PFSK-1 (cell line): ENCODE measurements around the gene SLC9A3.

Experiments used
- FOXP2 ChIP-seq: optimal IDR thresholded peaks from 2 replicates; pipeline ENCODE3; 2011; ENCODE audit warnings: borderline replicate concordance, control low read depth, inconsistent platforms; ENCODE audit not compliant: insufficient read depth; ENCODE audit errors: extremely low read length, extremely low read depth
- POLR2AphosphoS5 ChIP-seq: IDR thresholded peaks from 2 replicates; pipeline ENCODE4 v1.6.1; 2012; ENCODE audit warnings: low read depth, mild to moderate bottlenecking, control low read depth, low read length, moderate library complexity
- REST ChIP-seq, 2 experiments: IDR thresholded peaks; 2 replicates each; pipeline versions ENCODE4 v1.6.1 to v1.8.0; 2011 to 2012; ENCODE audit warnings: low read depth in 2 of 2, low read length in 2 of 2, control low read depth in 1 of 2, inconsistent platforms in 1 of 2, mild to moderate bottlenecking in 1 of 2, moderate library complexity in 1 of 2; ENCODE audit not compliant: insufficient read depth in 1 of 2
- SIN3A ChIP-seq: IDR thresholded peaks from 2 replicates; pipeline ENCODE4 v1.6.1; 2012; ENCODE audit warnings: mild to moderate bottlenecking, low read length, moderate library complexity, borderline replicate concordance; ENCODE audit not compliant: insufficient read depth
- TAF1 ChIP-seq: IDR thresholded peaks from 2 replicates; pipeline ENCODE4 v1.6.1; 2012; ENCODE audit warnings: low read length, control low read depth, borderline replicate concordance; ENCODE audit not compliant: insufficient read depth

The SLC9A3 gene

GRCh38 chr5:505951-506525, 18.2 kb downstream of the SLC9A3 start:
- TF ChIP-seq SIN3A: no peak
- TF ChIP-seq REST (IDR thresholded peaks at IDR 0.05; ENCODE audit: insufficient read depth in 1 of 2, low read depth in 2 of 2, low read length in 2 of 2): no peak
- no peak for TF ChIP-seq POLR2AphosphoS5
- TF ChIP-seq FOXP2: no peak
- TF ChIP-seq TAF1: no peak

DNA sequence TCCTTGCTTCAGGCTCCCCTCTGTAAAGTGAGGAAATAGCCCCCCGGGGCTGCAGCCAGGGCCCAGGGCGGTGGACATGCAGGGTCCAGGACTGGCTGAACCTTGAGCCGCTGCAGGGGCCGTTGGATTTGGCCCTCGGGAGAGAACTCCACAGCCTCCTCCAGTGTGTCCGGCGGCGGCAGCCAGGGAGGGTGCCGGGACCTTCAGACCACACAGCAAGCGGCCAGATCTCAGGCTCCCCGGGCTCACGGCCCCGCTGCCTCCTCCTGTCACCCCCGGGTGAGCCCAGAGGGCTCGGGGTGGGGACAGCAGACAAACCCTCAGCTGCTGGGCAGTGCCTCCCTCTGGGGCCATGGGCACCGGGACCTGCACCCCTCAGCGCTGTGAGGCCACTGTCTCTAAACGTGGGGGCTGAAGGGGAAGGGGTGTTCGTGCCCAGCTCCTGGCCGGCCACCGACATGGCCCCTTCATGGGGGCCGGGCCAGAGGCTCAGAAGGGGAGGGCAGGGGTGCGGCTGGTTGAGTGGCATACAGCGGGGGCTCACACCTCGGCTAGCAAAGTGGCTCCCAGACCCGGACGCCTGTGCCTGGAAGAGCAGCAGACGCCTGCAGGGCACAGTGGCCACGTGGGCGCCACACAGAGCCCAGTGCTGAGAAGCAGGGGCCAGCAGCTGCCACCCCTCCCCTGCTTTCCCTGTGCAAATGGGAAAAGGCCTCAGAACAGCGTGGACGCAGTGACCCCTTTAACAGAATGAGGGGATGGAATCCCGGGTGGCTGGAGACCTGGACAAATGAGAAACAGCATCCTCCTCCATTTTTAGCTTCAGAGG, 19.7 kb downstream of the SLC9A3 start:
- TF ChIP-seq TAF1 (no peak), SIN3A (no peak), FOXP2 (no peak), REST (IDR thresholded peaks at IDR 0.05; ENCODE audit: insufficient read depth in 1 of 2, low read depth in 2 of 2, low read length in 2 of 2) (no peak), POLR2AphosphoS5 (no peak)

DNA sequence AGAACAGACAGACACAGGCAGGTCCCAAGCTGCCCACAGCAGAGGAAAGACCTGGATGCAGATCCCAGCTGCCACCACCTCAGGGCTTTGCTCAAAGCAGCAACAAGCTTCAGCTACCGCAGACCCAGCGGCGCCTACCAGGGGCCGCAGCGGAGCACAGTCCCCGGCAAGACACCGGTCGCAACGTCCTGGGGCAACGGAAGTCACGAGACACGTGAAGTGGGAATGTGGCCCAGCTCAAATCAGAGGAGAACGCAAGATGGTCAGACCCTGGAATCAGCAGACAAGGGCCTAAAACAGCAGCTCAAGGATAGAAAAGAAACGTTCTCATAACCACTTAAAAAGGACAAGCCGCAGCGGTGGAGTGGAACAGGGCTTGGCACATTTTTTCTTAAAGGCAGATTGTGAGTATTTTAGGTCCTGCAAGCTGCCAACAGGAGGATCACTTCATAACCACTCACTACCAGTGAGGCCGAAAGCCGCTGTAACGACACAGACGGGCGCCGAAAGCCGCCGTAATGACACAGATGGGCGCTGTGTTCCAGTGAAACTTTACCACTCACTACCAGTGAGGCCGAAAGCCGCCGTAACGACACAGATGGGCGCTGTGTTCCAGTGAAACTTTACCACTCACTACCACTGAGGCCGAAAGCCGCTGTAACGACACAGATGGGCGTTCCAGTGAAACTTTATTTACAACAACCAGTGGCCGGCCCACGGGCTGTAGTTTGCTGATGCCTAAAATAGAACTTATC, 21.7 kb downstream of the SLC9A3 start:
- TF ChIP-seq POLR2AphosphoS5 (no peak), FOXP2 (no peak)

DNA sequence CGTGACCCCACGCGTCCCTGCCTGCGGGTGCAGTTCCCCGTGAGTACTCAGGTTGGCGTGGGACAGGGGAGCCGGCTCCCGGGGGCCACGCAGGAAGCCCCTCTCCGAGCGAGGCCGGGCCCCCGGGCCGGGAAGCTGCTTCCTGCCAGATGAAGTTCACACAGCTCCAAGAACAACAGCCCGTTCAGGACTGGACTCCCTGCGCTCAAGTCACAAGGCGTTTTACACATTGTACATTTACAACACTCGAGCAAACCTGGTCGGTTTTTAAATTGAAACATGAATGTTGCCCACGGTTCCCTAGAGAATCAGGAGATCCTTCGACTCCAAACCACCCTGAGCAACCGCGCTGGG, 22.4 kb downstream of the SLC9A3 start:
- TF ChIP-seq FOXP2: no peak
- no peak for TF ChIP-seq SIN3A
- no peak for TF ChIP-seq POLR2AphosphoS5
- TF ChIP-seq TAF1: no peak
- TF ChIP-seq REST (IDR thresholded peaks at IDR 0.05; ENCODE audit: insufficient read depth in 1 of 2, low read depth in 2 of 2, low read length in 2 of 2): no peak

DNA sequence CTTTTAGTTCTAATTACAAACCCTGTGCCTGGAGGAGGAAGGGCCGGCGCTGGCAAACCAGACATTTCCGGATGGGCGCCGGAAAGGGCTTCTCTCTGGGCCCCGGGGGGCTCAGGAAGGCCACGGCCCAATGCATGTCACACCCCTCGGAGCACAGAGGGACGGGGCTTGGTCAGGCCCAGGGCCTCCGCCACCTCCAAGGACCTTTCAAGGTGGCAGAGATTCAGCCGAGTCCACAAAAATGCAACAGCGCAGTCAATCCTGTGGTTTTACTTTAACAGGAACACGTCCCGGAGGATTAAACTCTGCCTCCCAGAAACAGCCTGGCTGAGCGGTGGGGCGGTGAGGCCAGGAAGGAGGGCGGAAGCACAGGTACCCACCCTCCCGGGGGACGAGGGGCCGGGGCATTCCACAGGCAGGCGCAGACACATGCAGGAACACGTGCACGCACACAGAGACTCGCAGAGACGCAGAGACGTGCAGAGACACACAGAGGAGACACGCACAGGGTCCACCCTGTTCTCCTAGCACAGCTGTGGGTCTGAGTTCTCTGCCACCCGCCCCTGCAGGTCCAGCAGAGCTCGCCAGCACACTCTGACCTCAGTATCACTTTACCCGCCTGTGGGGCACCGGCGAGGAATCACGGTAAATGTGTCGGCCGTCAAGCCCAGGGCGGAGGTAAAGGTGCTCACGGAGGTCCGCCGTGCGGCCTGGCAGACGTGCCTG, 23.0 kb downstream of the SLC9A3 start:
- no peak for TF ChIP-seq REST (IDR thresholded peaks at IDR 0.05; ENCODE audit: insufficient read depth in 1 of 2, low read depth in 2 of 2, low read length in 2 of 2)
- no peak for TF ChIP-seq SIN3A
- TF ChIP-seq POLR2AphosphoS5: no peak
- no peak for TF ChIP-seq FOXP2
- no peak for TF ChIP-seq TAF1
